ENCODE data around the gene MAPK10.

Gene MAPK10

DNA sequence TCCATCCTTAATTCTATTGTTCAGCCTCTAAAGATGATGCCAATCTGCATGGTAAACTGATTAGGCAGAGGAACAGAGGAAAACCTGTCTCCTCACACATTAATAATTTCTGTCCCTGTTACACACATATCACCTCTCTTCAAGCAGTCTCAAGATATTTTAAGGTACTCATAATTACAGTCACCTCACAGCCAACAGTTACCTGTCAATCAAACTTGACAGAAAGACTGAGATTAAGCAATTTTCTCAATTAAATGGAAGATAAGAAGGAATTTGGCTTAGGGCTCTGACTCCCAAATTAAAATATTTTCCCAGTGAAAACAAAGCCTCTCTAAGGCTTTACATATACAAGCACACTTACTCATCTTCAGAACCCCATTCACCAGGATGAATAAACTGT is 85.2 kb downstream of the MAPK10 start:
- no peak for DNase-seq (ENCODE audit: low read depth)

GRCh38 chr4:86272669-86273068 is 87.2 kb downstream of the MAPK10 start:
- DNase-seq (ENCODE audit: low read depth), result no peak

GRCh38 chr4:86271057-86271456 is 88.8 kb downstream of the MAPK10 start:
- DNase-seq (ENCODE audit: low read depth), result no peak

DNA sequence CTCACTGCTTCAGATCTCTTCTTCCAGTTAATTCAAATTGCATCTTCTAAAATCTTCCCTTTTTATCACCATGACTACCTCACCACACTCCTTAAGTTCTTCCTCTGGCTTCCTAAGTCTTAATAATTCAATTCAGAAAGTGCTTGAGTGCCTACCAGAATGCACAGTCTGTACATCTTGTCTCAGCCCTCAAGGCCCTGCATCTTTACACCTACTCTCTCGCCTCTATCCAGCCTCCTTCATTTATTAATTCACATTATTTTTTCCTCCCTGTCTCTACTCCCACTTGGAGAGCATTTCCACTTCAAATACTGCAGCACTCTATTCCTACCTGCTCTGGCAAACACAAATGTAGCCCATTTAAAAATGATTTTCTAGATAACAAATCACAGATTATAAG is 90.5 kb downstream of the MAPK10 start:
- DNase-seq (ENCODE audit: low read depth), result no peak

DNA sequence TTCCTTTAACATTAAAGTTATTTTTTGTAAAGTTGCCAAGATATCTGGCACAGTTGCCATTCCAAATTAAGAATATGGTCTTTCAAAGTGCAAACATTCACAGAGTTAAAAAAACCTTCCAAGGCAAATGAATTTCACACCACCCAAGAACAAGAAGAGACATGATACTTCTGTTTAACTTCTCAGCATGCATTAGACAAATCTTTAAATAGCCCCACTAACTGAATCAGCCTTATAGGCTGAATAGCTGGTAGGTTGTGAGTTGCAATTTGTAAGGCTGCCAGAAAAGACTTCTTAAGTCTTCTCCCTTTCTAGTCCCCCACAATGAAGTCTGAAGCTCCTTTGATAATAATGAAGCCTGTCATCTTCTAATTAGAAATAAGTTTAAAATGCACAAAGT is 95.6 kb downstream of the MAPK10 start:
- DNase-seq (ENCODE audit: low read depth), result no peak

DNA sequence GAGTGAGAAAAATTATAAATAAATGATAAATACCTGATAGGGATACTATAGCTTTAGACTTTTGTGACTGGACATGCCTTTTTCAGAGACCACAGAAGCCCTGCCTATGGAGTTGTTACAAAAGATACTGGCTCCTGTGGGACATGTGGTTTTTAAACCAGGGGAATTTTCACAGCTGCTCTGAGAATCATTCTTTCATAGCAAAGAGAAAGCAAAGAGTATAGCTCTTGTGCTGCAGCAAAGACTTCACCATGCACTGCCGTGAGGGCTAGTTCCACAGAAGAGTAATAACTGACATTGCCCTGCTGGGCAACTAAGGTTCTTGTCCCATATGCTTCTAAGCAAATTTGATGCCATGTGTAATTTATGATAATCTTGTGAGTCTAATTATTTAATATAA is 98.2 kb downstream of the MAPK10 start:
- DNase-seq (ENCODE audit: low read depth), result no peak

DNA sequence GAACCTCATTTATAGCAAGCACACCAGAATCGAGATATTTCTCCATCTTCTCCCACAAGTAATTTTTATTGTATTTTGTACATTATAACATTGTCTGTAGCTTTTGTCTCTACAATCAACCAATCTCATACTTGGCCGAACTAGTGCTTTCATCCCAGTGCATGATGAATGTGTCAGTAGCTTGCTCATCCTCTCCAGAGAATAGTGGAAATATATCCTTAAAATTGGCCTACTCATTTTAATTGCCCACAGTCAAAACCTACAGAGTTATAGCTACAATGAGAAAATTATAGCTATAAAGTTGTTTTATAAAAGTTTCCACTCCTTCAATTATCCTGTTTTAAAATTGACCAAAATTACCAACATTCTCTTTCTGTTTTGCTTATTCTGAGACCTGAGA is 103.8 kb downstream of the MAPK10 start:
- DNase-seq (ENCODE audit: low read depth), result no peak

DNA sequence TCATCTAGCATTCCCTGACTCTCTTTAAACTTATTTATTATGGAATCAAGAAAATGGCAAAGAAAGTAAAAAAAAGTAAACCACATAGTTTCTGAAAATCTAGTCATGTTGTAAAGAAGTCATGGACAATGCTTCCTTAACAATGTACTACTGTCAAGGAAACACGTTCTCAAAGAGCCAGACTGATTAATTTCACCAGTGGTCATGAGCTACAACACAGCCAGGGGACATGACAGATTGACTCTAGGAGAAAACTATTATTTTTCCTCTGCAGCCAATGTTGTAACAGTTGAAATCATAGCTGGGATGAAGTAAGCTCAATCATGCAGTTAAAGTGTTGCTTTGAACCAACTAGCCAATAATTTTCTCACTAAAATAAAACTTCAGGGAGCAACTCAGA is 109.2 kb downstream of the MAPK10 start:
- DNase-seq (ENCODE audit: low read depth), result no peak

- no peak for DNase-seq (ENCODE audit: low read depth)
Observed at GRCh38 chr4:86250006-86250405, 109.8 kb downstream of the MAPK10 start.

GRCh38 chr4:86249074-86249473 is 110.8 kb downstream of the MAPK10 start:
- DNase-seq (ENCODE audit: low read depth), result no peak

- DNase-seq (ENCODE audit: low read depth), result no peak
Observed at GRCh38 chr4:86247906-86248305, 111.9 kb downstream of the MAPK10 start.

DNA sequence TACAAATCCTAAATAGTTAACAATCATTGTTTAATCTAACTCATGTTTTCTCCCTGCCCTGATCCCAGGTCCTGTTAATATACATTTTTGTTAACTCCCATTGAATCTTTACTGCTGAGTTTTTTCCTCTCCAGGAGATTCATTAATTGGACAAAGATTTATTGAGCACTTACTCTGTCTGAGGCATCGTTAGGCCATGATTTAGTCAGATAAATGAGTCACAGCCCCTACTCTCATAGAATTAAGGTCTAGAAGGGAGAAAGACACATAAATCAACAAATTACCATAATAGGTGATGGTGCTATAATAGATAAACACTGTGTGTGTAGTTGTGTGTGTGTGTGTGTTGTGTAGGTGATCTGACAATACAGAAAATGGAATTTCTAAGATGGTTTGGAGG is 112.5 kb downstream of the MAPK10 start:
- DNase-seq (ENCODE audit: low read depth), result no peak

GRCh38 chr4:86243750-86244149 is 116.1 kb downstream of the MAPK10 start:
- DNase-seq (ENCODE audit: low read depth), result no peak

DNA sequence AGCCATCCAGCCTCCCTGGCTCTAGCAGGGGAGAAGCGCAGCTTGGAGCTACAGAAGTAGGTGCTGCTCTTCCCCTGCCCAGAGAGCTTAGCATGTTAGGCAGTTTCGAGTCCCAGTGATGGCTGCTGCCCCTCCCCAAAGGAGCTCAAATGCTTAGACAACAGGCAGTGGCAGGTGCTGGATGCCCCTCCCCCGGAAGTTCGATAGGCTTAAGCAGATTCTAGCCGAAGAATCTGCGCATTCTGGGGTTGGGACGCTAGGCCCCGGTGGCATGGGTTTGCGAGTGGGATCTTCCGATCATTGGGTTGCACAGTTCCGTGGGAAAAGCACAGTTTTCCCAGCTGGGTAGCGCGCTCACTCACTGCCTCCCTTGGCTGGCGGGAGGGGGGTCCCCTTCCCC is 117.2 kb downstream of the MAPK10 start:
- DNase-seq (ENCODE audit: low read depth), result no peak

DNA sequence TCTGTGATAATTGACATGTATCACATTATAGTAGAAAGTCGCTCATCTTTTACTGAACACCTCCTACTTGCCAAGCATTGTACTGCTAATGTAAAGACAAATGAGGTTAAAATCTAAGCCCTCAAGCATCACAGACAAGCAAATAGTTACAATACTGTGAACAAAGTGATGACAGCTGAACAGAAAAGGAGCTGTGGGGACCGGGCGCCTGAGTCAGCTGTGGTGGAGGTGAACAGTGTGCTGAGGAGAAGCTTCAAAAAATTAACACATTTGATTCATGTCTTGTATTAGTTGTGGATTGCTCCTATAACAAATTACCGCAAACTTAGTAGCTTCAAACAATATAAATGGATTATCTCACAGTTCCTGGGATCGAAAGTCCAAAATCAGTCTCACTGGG is 124.3 kb downstream of the MAPK10 start:
- DNase-seq (ENCODE audit: low read depth), result no peak

DNA sequence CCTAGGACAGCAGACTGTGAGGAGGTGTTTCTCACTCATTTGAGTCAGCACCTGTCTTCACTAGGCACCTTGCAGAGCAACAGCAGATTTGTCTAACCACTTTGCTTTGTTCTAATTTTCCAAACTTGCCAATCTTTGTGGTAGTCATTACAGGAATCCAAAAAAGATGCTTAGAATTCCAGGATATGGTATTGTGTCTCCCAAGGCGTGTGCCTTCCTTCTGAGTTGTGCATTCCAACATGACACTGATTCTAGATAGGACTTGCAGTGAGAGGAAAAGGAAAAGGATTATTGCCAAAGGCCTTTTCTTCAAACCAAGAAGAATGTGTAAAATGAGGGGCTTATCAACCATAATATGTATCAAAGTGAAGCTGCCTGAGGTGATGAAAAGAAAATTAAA is 126.2 kb downstream of the MAPK10 start:
- no peak for DNase-seq (ENCODE audit: low read depth)

DNA sequence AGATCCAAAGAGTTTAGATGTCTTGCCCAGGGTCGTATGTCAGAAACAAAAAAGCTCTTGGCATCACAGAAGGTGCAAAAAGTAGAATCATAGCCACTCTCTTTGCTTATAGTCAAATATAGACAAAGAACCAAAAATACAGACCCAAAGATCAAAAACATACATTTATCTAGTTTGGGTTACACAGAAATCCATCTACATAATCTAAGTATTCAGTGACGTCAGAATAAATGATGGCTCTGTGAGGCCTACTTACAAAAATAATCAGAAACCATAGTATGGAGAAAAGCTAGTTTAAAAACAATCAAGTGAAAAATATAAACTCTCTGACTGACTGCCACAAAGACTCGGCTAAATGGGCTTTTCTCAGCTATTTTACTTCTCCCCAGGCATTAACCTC is 126.8 kb downstream of the MAPK10 start:
- no peak for DNase-seq (ENCODE audit: low read depth)

DNA sequence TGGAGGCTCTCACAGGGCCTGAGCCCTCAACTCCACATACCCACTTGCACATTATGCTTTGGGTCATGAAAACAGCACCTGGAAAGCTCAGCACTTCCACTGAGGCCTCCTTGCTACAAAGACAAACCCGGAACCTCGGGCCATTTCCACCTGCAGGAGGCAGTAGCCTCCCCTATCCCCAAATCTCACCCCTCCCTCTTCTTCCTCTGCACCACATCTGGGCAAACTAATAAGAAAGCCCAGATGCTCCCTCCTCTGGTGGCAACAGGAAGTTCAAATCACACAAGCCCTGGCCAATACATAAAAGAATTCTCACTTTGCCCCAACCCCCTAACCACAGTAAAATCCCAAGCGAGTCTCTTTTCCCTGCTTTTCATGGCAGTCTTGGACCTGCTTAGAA is 136.4 kb downstream of the MAPK10 start:
- DNase-seq (ENCODE audit: low read depth), result no peak

DNA sequence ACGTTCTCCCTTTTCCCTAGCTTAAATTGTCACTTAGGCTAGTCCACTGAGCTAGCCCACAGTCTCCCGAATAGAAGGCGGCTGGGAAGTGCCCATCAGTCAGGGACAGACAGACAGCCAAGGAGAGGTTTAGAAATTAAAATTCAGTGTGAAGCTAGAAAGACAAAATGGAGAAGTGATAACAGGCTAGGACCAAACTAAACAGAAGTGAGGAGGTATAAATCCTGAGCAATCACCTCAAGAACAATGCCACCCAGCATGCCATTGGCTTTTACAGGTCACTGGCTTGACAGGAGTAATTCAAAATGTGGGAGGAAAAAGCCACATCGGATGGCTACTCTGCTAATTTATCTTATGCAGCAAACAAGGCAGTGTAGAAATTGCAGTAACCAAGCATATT is 138.9 kb downstream of the MAPK10 start:
- no peak for DNase-seq (ENCODE audit: low read depth)

DNA sequence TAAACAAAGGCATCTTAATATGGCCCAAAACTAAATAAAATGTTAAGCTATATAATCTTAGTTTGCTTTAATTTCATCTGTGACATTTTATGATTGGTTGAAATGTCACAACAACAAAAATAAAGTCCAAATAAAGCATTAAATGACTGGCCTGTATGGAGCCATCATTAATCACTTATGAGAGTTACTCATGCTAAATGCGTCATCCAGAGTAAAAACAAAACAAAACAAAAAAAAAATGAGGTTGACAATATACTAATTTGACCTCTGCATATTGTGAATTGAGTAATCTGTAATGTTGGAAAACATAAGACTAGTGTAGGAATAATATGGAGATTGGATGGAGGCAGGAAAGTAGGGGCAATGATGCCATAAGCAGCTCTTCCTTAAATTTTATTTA is 139.7 kb downstream of the MAPK10 start:
- no peak for DNase-seq (ENCODE audit: low read depth)

GRCh38 chr4:86218746-86219473 is 140.9 kb downstream of the MAPK10 start:
- DNase-seq (ENCODE audit: low read depth), result no peak

DNA sequence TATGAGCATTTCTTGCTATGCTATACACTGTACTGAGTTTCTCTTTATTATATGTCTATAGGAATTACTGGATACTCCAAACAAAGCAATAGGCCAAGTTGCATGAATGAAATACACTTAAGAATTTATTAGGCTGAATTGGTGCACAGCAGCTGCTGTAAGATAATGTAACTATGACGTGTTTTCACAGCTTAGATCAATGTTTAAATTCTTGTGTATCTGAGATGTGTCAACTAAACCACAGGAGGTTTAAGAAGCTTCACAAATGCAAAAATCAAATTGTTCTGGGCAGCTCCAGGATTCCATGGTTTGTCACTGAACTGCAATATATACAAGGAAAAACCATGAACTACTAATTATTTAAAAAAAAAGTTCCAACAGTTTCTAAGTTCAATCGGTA is 156.7 kb downstream of the MAPK10 start:
- DNase-seq (ENCODE audit: low read depth), result no peak

GRCh38 chr4:86185659-86186058 is 174.2 kb downstream of the MAPK10 start:
- no peak for DNase-seq (ENCODE audit: low read depth)

- DNase-seq (ENCODE audit: low read depth), result no peak
Observed at GRCh38 chr4:86184901-86185285, 175.0 kb downstream of the MAPK10 start.

All from activated gamma-delta T cell treated with anti-CD3 and anti-CD28 coated beads, Interleukin-2, amount 50 U/mL, for 16 hours (primary cell).